ENCODE data around the gene SPATA31C1.
"Not testable (repeated sequence)": the region's sequence is repeated elsewhere in the genome, so short reads cannot be mapped to it uniquely, and the experiment has no call there.

SPATA31C1 gene

DNA sequence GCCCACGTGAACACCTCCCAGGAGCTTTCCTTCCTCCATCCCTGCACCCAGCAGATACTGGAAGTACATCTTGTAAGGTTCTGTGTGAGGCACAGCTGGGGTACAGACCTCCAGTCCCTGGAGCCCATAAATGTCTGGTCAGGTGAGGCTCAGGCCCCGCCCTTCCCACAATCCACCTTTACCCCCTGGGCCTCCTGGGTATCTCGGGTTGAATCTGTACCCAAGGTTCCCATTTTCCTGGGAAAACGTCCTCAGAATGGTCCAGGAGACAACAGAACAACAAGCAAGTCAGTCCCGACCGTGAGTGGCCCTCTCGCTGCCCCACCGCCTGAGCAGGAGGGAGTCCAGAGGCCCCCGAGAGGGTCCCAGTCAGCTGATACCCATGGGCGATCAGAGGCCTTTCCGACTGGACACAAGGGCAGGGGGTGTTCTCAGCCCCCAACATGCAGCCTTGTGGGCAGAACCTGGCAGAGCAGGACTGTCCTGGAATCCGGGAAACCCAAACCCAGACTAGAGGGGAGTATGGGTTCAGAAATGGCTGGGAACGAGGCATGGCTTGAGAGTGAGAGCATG lies 30.7 kb upstream of the SPATA31C1 start:
- no peak for DNase-seq

DNA sequence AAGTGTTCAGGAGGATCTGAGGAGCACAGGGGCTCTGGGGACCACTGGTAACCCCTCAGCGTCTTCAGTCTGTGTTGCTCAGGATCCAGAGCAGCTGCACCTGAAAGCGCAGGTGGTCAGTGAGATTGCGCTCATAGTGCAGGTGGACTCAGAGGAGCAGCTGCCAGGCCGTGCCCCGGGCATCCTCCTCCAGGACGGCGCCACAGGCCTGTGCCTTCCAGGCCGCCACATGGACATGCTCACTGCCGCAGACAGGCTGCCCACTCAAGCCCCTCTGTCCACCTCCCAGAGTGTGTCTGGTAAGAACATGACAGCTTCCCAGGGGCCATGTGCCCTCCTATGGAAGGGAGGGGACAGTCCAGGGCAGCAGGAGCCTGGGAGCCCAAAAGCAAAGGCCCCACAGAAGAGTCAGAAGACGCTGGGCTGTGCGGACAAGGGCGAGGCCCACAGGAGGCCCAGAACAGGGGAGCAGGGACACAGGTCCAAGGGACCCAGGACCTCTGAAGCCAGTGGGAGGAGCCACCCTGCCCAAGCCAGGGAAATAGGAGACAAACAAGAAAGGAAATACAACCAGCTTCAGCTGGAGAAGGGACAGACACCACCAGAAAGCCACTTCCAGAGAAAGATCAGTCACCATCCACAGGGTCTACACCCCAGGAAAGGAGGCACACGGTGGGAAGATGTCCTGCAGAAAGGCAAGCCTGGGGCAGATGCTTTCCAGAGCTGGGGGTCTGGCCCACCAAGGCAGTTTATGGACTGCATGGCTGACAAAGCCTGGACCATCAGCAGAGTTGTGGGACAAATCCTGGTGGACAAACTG lies 29.9 kb upstream of the SPATA31C1 start:
- DNase-seq: no peak

DNA sequence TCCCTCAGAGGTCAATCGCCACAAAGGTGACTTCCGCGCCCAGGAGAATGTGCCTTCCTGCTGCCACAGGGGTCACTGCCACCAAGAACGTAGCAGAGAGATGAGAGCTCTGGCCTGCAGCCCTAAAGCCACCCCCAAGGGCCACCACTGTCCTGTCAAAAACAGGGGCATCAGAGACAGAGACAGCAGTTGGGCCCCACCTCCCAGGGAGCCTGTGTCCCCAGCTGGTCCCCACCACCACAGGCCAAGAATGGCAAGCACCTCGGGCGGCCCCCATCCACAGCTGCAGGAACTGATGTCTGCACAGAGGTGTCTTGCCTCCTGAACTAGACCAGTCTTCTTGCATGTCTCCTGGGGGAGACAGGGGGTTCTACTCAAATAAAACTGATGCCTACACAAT lies 29.3 kb upstream of the SPATA31C1 start:
- DNase-seq: no peak

DNA sequence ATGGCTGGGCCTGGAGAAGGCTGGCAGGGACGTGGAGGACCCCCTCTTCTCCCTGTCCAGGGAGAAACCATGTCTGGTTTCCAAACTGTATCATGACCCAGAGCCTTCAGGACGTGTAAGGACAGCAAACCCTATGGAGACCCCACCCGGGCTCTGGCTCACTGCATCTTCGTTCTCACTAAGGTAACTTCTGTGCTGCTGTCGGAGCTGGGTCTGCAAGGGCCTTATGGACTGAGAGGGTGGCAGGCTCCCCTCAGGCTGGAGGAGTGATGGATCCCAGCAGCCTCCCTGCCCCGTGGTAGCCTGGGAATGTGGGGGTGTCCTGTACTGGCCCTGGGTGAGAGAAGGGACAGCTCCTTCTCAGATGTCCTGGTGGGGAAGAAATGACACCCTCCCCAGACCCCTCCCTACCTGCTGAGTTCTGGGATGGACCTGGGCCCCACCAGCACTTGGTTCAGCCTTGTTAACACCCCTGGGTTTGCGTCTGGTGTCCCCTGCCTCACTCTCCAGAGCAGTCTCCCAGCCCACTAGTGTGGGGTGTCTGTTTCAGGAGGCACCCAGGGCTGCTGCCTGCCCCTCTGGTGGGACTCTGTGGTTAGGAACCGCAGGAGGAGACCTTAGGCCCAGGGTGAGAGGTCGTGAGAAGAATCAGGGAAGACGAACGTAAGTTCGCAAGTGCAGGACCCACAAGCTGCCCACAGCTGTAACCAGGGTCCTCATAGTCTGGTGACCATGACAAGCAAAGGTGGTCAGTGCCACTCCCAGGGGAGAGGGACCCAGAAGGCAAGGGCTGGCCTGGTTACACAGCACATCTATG lies 28.5 kb upstream of the SPATA31C1 start:
- no peak for DNase-seq

DNA sequence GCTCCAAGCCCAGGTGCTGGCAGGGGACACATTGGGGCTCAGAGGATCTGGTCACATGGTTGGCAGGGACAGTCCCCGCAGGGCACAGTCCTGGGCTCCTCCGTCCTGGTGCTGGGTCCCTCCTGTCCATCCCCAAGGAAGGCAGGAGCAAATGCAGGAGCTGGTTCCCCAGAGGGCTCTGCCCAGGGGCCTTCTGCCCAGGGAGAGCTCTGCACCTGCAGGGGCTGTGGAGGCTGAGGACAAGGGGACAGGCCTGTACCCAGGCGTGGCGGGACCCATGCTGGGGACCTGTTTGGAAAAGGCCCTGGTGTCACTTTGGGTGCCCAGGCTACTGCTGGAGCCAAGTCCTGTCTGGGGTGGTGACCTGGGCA lies 27.9 kb upstream of the SPATA31C1 start:
- no peak for DNase-seq

DNA sequence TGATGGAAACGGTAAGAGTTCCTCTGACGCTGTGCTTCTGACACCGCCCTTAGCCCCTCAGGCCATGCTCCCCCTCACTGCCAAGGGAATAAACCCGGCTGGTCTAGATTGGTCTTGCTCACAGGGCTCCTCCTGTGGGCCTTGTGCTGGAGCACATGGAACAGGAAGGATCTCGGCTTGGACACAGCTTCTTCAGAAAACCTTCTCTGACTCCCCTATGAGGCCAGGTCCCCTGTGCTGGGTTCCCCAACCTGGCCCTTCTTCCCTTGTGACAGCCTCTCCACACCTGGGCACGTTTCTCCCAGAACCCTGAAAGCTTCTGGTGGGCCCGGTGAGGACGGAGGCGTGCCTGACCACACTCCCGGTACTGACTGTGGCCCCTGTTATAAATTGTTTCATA lies 26.9 kb upstream of the SPATA31C1 start:
- no peak for DNase-seq

DNA sequence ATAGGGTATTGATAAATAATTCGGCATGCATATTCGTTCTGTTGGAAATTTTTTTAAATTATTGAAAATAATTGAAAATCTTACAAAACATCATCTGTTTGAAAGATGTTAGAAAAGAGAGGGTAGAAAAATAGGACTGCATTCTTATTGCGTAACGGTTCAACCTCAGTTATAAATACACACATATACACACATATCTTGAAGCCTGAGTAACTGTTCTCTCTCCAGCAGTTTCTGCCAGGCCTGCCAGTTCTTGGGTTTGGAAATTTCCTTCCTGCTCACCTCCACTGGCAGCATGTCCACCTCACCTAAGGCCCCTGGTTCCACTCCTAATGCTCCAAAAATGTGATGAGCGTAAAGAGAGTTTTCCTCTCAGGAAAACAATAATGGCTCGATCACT lies 26.0 kb upstream of the SPATA31C1 start:
- DNase-seq: no peak

DNA sequence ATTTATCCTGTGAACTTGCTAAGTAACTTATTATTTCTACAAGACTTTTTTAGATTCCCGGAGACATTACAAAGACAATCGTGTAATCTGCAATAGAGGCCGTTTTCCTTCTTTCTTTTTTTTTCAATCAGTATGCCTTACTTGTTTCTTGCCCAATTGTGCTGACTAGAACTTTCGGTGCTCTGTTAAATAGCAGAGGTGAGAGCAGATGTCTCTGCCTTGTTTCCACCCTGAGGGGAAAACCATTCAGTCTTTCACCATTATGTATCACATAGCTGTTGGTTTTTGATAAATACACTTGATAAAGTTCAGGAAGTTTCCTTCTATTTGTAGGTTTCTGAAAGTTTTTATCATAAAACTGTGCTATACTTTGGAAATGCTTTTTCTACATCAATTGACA lies 24.8 kb upstream of the SPATA31C1 start:
- DNase-seq: no peak

DNA sequence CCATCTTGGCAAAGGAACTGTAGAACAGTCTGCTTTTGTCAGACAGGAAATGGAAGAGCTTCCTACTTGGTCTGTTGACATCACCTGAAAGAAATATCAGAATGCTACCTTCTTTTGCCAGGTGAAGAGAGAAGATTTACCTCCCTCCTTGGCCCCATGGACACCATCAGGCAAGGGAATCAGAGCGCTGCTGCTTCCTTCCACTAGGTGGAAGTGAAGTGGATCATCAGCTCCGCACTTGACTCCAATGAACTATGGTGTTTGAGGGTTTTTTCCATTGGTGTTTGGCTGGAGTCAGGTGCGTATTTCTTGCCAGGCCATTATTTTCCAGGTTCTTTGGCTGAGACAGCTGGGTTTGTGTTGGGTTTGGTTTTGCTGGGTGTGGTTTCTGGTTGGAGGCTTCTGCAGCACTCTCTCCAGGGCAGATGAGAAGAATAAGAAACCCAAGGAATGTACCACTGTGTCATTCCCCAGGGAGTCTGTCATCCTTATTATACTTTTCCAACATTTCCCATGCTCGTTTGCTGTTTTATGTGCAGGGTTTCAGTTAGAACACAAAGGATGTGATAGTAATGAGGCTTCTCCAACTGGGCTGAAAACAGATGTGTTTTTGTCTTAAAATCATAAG lies 22.6 kb upstream of the SPATA31C1 start:
- DNase-seq: no peak

DNA sequence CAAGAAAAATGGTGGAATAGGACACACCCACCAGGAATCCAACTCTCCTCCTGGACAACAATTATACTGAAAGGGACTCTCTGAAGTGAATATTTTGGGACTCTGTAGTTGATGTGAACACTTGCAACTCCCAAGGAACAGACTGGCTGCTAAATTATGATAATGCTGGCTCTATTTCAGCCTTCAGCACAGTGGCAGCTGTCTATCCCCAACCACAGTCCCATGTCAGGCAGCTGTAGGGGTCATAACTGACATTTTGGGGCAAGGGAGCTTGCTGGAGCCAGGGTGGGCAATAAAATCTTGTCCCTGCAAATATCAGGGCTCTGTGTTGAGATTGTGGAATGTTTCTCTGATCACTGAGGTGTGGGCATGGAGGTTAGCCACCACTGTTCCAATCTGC lies 20.9 kb upstream of the SPATA31C1 start:
- no peak for DNase-seq

DNA sequence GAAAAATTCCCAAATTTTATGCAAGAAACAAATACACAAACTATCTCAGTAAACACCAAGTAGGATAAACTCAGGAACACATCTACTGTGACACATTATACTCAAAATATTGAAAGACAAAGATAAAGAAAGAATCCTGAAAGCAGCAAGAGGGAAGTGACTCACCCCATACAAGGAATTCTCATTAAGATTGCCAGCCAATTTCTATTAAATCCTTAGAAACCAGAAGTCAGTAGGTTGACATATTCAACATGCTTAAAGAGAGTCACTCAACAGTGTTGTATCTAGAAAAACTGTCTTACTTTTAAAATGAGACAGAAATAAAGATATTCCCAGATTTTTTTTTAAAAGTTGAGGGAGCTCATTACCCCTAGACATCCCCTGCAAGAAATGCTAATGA lies 19.6 kb upstream of the SPATA31C1 start:
- no peak for DNase-seq

DNA sequence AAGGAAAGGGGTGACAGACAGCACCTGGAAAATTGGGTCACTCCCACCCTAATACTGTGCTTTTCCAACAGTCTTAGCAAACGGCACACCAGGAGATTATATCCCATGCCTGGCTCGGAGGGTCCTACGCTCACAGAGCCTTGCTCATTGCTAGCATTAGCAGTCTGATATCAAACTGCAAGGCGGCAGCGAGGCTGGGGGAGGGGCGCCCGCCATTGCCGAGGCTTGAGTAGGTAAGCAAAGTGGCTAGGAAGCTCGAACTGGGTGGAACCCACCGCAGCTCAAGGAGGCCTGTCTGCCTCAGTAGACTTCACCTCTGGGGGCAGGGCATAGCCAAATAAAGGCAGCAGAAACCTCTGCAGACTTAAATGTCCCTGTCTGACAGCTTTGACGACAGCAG lies 15.4 kb upstream of the SPATA31C1 start:
- DNase-seq: not testable (repeated sequence)

DNA sequence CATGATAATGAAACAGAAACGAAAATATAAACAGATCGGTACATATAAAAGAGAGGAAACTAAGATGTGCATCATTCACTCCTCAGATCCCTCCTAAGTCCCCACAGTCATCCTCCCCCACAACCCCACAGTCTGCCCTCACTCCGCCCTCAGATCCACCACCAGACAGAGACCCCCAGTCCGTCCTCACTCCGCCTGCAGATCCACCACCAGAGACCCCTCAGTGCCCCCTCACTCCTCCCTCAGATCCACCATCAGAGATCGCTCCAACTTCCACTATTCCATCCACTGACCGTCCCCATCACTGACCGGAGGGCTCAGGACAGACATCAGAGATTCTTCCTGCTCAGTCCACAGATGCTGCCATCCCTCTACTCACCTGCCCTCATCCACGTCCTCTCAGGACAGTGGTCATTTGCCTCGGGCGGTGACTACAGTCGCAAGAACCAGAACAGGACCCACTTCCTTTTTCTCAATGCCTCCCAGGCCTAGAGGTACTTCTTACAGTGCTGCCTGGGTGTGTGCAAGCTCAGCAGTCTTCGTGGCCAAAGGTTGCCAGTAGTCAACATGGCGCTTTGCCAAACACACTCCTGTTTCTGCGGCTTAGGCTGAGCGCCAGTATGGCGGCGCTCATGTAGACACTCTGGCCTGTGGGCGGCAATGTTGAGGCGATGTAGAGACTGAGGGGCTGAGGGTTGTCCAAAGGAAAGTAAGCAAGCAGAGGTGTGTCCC lies 8.3 kb upstream of the SPATA31C1 start:
- DNase-seq: no peak

DNA sequence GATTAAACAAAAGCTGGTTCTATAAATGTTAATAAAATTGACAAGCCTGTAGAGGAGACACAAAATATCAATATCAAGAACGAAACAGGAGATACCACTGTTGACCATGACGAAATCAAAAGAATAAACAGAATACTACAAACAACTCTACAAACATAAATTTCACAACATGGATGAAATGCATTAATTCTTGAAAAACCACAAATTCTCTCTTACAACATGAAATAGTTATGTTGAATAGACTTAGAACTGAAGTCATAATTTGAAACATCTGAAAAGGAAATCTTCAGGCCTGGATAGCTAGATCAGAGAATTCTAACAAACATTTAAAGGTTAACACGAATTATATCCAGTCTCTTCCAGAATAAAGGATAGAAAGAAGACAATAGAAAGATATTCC lies 6.9 kb upstream of the SPATA31C1 start:
- DNase-seq: no peak

DNA sequence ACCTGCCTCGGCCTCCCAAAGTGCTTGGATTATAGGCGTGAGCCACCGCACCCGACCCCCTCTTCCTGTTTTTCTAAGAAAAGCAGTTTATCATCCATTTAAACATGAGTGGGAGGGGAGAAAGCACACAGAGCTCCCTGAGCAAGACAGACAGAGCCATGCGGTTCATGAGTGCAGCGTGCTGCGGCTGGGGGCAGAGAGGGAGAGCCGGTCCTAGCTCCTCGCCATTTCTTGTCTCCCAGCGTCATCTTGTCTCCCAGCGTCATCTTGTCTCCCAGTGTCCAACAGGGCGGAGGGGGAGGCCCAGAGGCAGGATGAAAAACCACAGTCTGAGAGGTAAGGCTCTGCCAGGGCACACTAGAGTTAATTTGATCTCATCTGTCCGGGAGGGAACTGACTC lies 1.3 kb downstream of the SPATA31C1 start:
- peak in 1 of 51 donors; percentile 4 for DNase-seq

DNA sequence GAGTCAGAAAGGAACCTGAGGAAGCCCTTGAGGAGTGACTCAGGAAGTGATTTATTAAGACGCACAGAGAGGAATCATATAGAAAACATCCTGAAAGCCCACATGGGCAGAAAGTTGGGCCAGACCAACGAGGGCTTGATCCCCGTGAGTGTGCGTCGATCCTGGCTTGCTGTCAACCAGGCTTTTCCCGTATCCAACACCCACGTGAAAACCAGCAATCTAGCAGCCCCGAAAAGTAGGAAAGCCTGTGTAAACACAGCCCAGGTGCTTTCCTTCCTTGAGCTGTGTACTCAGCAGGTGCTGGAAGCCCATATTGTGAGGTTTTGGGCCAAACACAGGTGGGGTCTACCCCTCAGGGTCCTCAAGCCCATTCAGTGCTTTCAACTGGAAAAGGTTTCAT lies 3.8 kb downstream of the SPATA31C1 start:
- DNase-seq: not testable (repeated sequence)

DNA sequence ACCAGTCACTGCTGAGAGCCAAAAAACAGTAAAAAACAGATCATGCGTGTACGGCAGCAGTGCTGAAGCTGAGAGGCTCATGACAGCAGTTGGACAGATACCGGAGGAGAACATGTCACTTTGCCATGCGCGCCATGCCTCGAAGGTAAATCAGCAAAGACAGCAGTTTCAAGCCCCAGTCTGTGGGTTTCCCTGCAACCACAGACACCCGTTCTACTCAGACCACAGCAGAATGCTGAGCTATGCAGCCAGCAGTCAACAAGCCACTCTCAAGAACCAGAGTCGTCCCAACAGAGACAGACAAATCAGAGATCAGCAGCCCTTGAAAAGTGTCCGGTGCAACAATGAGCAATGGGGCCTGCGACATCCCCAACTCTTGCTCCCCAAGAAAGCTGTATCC lies 5.2 kb downstream of the SPATA31C1 start:
- DNase-seq: not testable (repeated sequence)

DNA sequence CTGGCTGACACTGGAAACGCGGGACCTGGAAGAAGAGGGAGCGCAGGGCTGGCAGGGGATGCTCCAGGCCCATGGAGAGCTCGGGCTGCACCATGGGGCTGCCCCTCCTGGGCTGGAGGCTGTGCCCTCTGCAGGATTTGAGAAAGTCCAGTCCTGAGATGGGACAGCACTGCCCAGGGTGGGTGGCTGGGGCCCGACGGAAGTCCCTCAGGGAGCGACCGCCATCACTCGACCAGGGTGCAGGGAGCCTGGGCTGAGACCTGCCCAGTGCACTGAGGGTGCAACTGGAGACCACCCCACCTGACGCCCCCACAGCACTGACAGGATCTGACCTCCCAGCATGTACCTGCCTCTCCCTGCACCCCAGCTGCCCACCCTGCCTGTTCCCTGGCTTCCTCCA lies 7.1 kb downstream of the SPATA31C1 start:
- DNase-seq: not testable (repeated sequence)

DNA sequence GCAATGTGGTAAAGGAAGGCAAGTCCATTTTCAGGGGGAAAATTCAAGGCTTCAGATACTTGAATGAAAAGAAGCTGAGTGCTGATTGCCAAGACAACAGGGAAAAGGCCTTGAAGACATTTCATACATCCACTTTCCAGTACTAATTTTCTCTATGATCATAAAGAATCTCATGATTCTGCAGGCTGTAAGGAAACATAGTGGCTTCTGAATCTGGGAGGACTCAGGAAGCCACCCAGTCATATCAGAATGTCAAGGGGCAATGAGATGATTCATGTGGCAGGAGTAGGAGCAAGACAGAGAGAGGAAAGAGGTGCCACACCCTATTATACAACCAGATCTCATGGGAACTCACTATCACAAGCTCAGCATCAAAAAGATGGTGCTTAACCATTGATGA lies 11.4 kb downstream of the SPATA31C1 start:
- DNase-seq: not testable (repeated sequence)

DNA sequence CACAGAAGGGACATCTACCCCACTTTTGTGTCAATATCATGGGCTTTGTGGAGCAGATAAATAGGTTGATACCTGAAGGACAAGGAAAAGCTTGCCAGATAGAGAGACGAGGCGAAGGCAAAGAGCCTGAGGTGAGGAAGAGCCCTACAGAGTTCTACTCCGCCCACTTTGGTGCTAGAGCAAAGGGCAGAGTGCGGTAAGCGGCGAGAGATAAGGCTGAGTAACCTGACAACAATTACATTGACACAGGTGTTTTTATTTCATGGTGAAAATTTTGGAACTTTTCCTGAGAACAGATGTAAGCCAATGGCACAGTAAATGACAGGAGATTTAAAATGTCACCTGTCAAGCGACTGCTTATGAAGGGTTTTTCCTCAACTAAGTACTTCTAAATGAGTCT lies 16.7 kb downstream of the SPATA31C1 start:
- not testable (repeated sequence) for DNase-seq

DNA sequence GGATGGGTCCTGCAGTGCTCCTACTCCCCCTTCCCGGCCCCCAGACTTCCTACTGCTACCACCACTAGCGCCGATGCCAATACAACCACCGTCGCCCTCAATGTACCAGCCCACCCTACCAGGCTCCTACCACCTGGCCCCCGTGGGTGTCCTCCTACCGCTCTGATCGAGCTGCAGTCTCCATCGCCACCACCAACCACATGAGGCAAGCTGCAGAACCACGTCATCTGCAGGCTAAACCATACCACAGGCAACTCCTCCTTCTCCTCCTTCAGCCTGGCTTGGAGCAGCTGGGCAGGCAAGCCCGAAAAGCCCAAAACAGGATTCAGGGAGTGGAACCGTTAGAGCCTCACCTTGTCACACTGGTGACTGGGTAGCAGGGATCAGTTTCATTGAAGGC lies 19.6 kb downstream of the SPATA31C1 start:
- not testable (repeated sequence) for DNase-seq
